PC-9 (cell line): ENCODE measurements around the gene DIS3. TPM values are rescaled to one million over a fixed set of nuclear protein-coding genes. Genes with fewer than 3 reads are reported as not detected.
A peak's percentile ranks its signal among the peaks of the same experiment; 100 is the strongest.

Experiments used
- BruUV-seq: library from RNA; stranded (reverse); fragments of 400-500 nt; replicated peaks from 2 replicates; lab custom pipeline; 2021; lab: Mats Ljungman, UMichigan
- CTCF ChIA-PET: fragments of 300-600 bp; sonication (Branson Sonifier 250); formaldehyde crosslinking; loops from one replicate; lab custom pipeline; 2022; ENCODE audit warnings: antibody characterized with exemption; lab: Charles Lee
- POLR2A ChIA-PET: fragments of 300-600 bp; sonication (Branson Sonifier 250); formaldehyde crosslinking; loops from one replicate; lab custom pipeline; 2022; ENCODE audit warnings: antibody characterized with exemption; ENCODE audit not compliant: unreplicated experiment; lab: Charles Lee
- DNase-seq, 2 experiments: peaks; one replicate each; pipeline versions ENCODE4 v3.0.0 to v3.0.0-alpha.2; 2015 to 2022; ENCODE audit warnings: mixed read lengths in 1 of 2
- H2AFZ ChIP-seq: fragments of 200-600 bp; sonication (generic); 2 replicates; pipeline ENCODE4 v1.8.1; 2017; ENCODE audit warnings: antibody characterized with exemption
- H3F3A ChIP-seq: fragments of 200-600 bp; sonication (generic); 2 replicates; pipeline ENCODE4 v1.8.1; 2017; ENCODE audit warnings: antibody characterized with exemption, mild to moderate bottlenecking, low read depth; ENCODE audit not compliant: insufficient read depth
- H3K27ac ChIP-seq: fragments of 200-600 bp; sonication (generic); 2 replicates; pipeline ENCODE4 v1.6.1; 2016; ENCODE audit warnings: mixed run types
- H3K27me3 ChIP-seq: fragments of 200-600 bp; sonication (generic); 2 replicates; pipeline ENCODE4 v1.6.1; 2016; ENCODE audit warnings: low read depth, mixed run types; ENCODE audit not compliant: insufficient read depth
- H3K36me3 ChIP-seq: fragments of 200-600 bp; sonication (generic); 2 replicates; pipeline ENCODE4 v1.6.1; 2016; ENCODE audit warnings: low read depth, mixed run types
- H3K4me1 ChIP-seq: fragments of 200-600 bp; sonication (generic); replicated peaks from 2 replicates; pipeline ENCODE4 v1.6.1; 2016; ENCODE audit warnings: mixed run types; ENCODE audit not compliant: insufficient read depth
- H3K4me2 ChIP-seq: fragments of 200-600 bp; sonication (generic); 2 replicates; pipeline ENCODE4 v1.6.1; 2017; ENCODE audit warnings: mixed run types
- H3K4me3 ChIP-seq: fragments of 200-600 bp; sonication (generic); 2 replicates; pipeline ENCODE4 v1.6.1; 2016; ENCODE audit warnings: mixed run types
- H3K79me2 ChIP-seq: fragments of 200-600 bp; sonication (generic); 2 replicates; pipeline ENCODE4 v1.6.1; 2017; ENCODE audit warnings: low read depth, mixed run types
- H3K9me2 ChIP-seq: fragments of 200-600 bp; sonication (generic); 2 replicates; pipeline ENCODE4 v1.8.1; 2017; ENCODE audit warnings: mild to moderate bottlenecking; ENCODE audit not compliant: insufficient read depth
- H3K9me3 ChIP-seq: fragments of 200-600 bp; sonication (generic); 2 replicates; pipeline ENCODE4 v1.8.1; 2016; ENCODE audit warnings: low read depth; ENCODE audit not compliant: insufficient read depth
- H4K20me1 ChIP-seq: fragments of 200-600 bp; sonication (generic); 2 replicates; pipeline ENCODE4 v1.8.1; 2017; ENCODE audit not compliant: insufficient read depth
- EZH2 ChIP-seq: fragments of 200-600 bp; sonication (generic); IDR thresholded peaks from 2 replicates; pipeline ENCODE4 v1.8.0; 2017; ENCODE audit warnings: antibody characterized with exemption, low read depth
- intact Hi-C: fragments of 100-400 bp; cut with micrococcal nuclease; formaldehyde crosslinking; loops from one replicate; pipeline ENCODE4 v1.10.0; 2022; ENCODE audit not compliant: unreplicated experiment
- total RNA-seq: library from RNA; stranded (reverse); gene quantifications from 2 replicates; pipeline ENCODE4 v1.2.3, GENCODE V29; 2021
- TF ChIP-seq, protein P1 (sequence below): fragments of 200-600 bp; sonication (generic); conservative IDR thresholded peaks from 2 replicates; pipeline ENCODE4 v1.6.1; 2017; ENCODE audit warnings: mixed run types, antibody characterized with exemption, mild to moderate bottlenecking, moderate library complexity

Gene DIS3
- total RNA-seq, 1 experiment from 2014 or later, result 23.6 TPM

DNA sequence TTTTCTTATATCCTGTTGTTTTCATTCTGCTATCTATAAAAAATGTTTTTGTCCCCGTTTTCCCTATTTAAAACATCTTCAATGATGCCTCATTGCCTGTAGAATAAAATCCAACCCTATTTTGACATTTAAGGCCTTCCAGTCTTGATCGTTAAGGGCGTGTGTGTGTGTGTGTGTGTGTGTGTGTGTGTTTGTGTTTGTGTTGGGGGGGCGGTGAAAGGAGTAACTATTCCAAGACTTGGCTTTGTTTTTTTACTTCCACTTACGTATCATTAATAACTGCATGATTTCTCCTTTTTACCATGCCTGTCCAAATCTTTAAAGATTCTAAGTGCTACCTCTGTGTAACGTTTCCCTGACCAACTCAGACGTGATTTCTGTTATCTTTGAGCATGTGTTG, 1.0 kb upstream of the DIS3 start:
- Histone ChIP-seq H3K9me2 (no peaks in the 10 kb centered on the region), H3K27me3 (no peaks in the 10 kb centered on the region), H3K4me2 (peak overlapping the region; percentile 97), H4K20me1 (no peaks in the 10 kb centered on the region), H3K4me1 (peaks cover 26% of the 10 kb centered on the region), H2AFZ (peak overlapping the region; percentile 94), H3K4me3 (peak overlapping the region; percentile 92), H3K36me3 (peaks cover 18% of the 10 kb centered on the region), H3K79me2 (peaks cover 75% of the 10 kb centered on the region), H3F3A (no peaks in the 10 kb centered on the region), H3K9me3 (no peaks in the 10 kb centered on the region), H3K27ac (no peak overlapping the region)
- CTCF ChIA-PET, result no interaction called here
- BruUV-seq, result no TSS peak
- DNase-seq, result no peak
- TF ChIP-seq EZH2, result no peak
- TF ChIP-seq, protein P1, sequence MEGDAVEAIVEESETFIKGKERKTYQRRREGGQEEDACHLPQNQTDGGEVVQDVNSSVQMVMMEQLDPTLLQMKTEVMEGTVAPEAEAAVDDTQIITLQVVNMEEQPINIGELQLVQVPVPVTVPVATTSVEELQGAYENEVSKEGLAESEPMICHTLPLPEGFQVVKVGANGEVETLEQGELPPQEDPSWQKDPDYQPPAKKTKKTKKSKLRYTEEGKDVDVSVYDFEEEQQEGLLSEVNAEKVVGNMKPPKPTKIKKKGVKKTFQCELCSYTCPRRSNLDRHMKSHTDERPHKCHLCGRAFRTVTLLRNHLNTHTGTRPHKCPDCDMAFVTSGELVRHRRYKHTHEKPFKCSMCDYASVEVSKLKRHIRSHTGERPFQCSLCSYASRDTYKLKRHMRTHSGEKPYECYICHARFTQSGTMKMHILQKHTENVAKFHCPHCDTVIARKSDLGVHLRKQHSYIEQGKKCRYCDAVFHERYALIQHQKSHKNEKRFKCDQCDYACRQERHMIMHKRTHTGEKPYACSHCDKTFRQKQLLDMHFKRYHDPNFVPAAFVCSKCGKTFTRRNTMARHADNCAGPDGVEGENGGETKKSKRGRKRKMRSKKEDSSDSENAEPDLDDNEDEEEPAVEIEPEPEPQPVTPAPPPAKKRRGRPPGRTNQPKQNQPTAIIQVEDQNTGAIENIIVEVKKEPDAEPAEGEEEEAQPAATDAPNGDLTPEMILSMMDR, result no peak
- POLR2A ChIA-PET, result no interaction called here
- intact Hi-C loops, result loop anchor here (5.0 kb wide), 1 partner anchor 275 kb away; the partner anchor contains the start of gene KLF5

DNA sequence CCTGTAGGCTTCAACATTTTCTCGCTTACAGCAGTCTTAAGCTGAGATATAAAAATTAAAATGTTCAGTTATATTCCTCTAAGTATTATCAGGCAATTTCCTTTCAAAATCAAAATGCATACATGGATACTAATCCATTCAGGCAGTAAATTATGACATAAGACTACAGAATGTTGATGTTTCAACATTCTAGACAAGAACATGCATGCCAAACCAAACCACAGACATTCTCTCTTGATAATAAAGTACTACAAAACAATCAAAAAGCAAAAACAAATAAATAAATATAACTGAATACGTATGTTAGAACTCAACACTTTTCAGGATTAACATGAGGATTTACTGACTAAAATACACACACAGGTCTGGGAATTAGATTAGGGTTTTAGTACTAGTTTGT, 7.7 kb downstream of the DIS3 start:
- Histone ChIP-seq H3K4me3 (no peak overlapping the region), H3K27ac (no peak overlapping the region), H2AFZ (no peak overlapping the region), H3K27me3 (no peaks in the 10 kb centered on the region), H3F3A (peaks cover 11% of the 10 kb centered on the region; the same call in 1 of the 2 replicates), H3K4me1 (no peaks in the 10 kb centered on the region), H3K9me2 (no peaks in the 10 kb centered on the region), H3K9me3 (no peaks in the 10 kb centered on the region), H4K20me1 (peaks cover 12% of the 10 kb centered on the region), H3K79me2 (peaks cover 18% of the 10 kb centered on the region), H3K36me3 (peaks cover 71% of the 10 kb centered on the region), H3K4me2 (no peak overlapping the region)
- ChIA-PET CTCF (no interaction called here), POLR2A (no interaction called here)
- no peak for DNase-seq
- no TSS peak for BruUV-seq
- intact Hi-C loops, result loop anchor here (1.0 kb wide), 1 partner anchor 934 kb away; no protein-coding TSS in a partner anchor
- TF ChIP-seq EZH2, result no peak
- TF ChIP-seq, protein P1, result no peak

DNA sequence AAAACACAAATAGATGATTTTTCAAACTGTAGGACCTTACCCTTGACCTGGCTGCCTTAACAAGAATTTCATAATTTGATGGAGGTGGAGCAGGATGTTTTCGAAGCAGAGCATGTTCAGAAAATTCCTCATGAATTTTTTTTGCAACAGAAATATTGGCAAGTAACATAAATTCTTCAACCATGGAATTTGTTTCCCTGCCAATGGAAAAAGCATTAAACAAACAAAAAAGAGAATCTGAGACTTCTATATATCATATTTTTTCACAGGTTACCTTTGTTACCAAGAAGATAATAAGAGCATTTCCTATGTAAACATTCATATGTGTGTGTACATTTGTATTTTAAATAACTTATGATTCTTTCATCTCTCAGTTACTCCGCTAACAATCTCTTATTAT, 18.3 kb downstream of the DIS3 start:
- H3K36me3 ChIP-seq, result peaks cover 64% of the 10 kb centered on the region
- DNase-seq, result no peak
- CTCF ChIA-PET, result no interaction called here

More for the DNA sequence above, 18.3 kb downstream of the DIS3 start:
- H3F3A ChIP-seq, result peaks cover 3% of the 10 kb centered on the region; the same call in 1 of the 2 replicates
- H3K79me2 ChIP-seq, result no peaks in the 10 kb centered on the region
- no peak overlapping the region for H3K4me2 ChIP-seq
- no peaks in the 10 kb centered on the region for H3K9me3 ChIP-seq
- no peak overlapping the region for H3K27ac ChIP-seq
- H3K4me3 ChIP-seq, result no peak overlapping the region
- TF ChIP-seq, protein P1, result no peak
- TF ChIP-seq EZH2, result no peak
- peaks cover 5% of the 10 kb centered on the region for H4K20me1 ChIP-seq
- H3K9me2 ChIP-seq, result no peaks in the 10 kb centered on the region
- H3K4me1 ChIP-seq, result no peaks in the 10 kb centered on the region
- H2AFZ ChIP-seq, result no peak overlapping the region
- BruUV-seq, result no TSS peak
- POLR2A ChIA-PET, result no interaction called here
- H3K27me3 ChIP-seq, result no peaks in the 10 kb centered on the region
- intact Hi-C loops, result no loop called here
